Hepatocyte (in vitro differentiated cells): ENCODE results near the gene PRKCZ. TPM values are rescaled to one million over a fixed set of nuclear protein-coding genes. Genes with fewer than 3 reads are reported as not detected.

Source experiments
- DNase-seq: peaks from one replicate; pipeline ENCODE4 v3.0.0-alpha.2; 2016; ENCODE audit warnings: low spot score
- H2AFZ ChIP-seq: fragments of 200-600 bp; sonication (generic); 2 replicates; pipeline ENCODE4 v1.6.0; 2016; ENCODE audit warnings: antibody characterized with exemption, mild to moderate bottlenecking
- H3K27ac ChIP-seq: fragments of 200-600 bp; sonication (generic); 2 replicates; pipeline ENCODE4 v1.5.1; 2016; ENCODE audit warnings: mild to moderate bottlenecking
- H3K27me3 ChIP-seq: fragments of 200-600 bp; sonication (generic); 2 replicates; pipeline ENCODE4 v1.6.1; 2016
- H3K36me3 ChIP-seq: fragments of 200-600 bp; sonication (generic); replicated peaks from 2 replicates; pipeline ENCODE4 v1.5.1; 2016; ENCODE audit warnings: low read depth; ENCODE audit not compliant: insufficient read depth
- H3K4me1 ChIP-seq: fragments of 200-600 bp; sonication (generic); 2 replicates; pipeline ENCODE4 v1.5.1; 2016; ENCODE audit warnings: mild to moderate bottlenecking, moderate library complexity; ENCODE audit not compliant: insufficient read depth
- H3K4me2 ChIP-seq: fragments of 200-600 bp; sonication (generic); 2 replicates; pipeline ENCODE4 v1.6.0; 2016
- H3K4me3 ChIP-seq: fragments of 200-600 bp; sonication (generic); 2 replicates; pipeline ENCODE4 v1.5.1; 2016; ENCODE audit warnings: mild to moderate bottlenecking
- H3K79me2 ChIP-seq: fragments of 200-600 bp; sonication (generic); 2 replicates; pipeline ENCODE4 v1.6.0; 2017; ENCODE audit warnings: mild to moderate bottlenecking
- H3K9me2 ChIP-seq: fragments of 200-600 bp; sonication (generic); replicated peaks from 2 replicates; pipeline ENCODE4 v1.6.0; 2017; ENCODE audit warnings: mild to moderate bottlenecking; ENCODE audit not compliant: insufficient read depth
- H3K9me3 ChIP-seq: fragments of 200-600 bp; sonication (generic); 2 replicates; pipeline ENCODE4 v1.5.1; 2016; ENCODE audit warnings: low read depth, mild to moderate bottlenecking
- H4K20me1 ChIP-seq: fragments of 200-600 bp; sonication (generic); 2 replicates; pipeline ENCODE4 v1.6.0; 2016; ENCODE audit warnings: mild to moderate bottlenecking; ENCODE audit not compliant: insufficient read depth, poor library complexity, severe bottlenecking
- CTCF ChIP-seq: fragments of 200-600 bp; sonication (generic); IDR thresholded peaks from 2 replicates; pipeline ENCODE4 v1.5.1; 2016; ENCODE audit warnings: antibody characterized with exemption, mild to moderate bottlenecking; ENCODE audit not compliant: poor library complexity
- EZH2 ChIP-seq: fragments of 200-600 bp; sonication (generic); IDR thresholded peaks from 2 replicates; pipeline ENCODE4 v1.6.1; 2016; ENCODE audit warnings: antibody characterized with exemption, mild to moderate bottlenecking, borderline replicate concordance
- EZH2phosphoT487 ChIP-seq: fragments of 200-600 bp; sonication (generic); IDR thresholded peaks from one replicate; pipeline ENCODE4 v1.6.1; 2018; ENCODE audit warnings: antibody characterized with exemption, mild to moderate bottlenecking, low read depth, moderate library complexity; ENCODE audit not compliant: unreplicated experiment, severe bottlenecking
- WGBS: methylation state at CpG from one replicate; pipeline ENCODE4 v1.1.6; 2016; ENCODE audit warnings: low lambda C conversion rate; ENCODE audit errors: missing lambda C conversion rate; 5-methylcytosine and 5-hydroxymethylcytosine counted together
- polyA plus RNA-seq: library from polyadenylated mRNA; unstranded; fragments of >200 nt; fragmentation: Nextera tagmentation; extraction: Ambion mirVana; gene quantifications from 2 replicates; pipeline ENCODE4 v1.2.1, GENCODE V29; 2016
- total RNA-seq: library from RNA; depleted of rRNA; stranded (reverse); fragments of >200 nt; gene quantifications from 2 replicates; pipeline ENCODE4 v1.2.3, GENCODE V29; 2014

The PRKCZ gene
- total and polyA plus RNA-seq, 2 experiments from 2014 or later: 41.0 to 52.3 TPM

GRCh38 chr1:2196901-2197638 is 146.9 kb downstream of the PRKCZ start:
- Histone ChIP-seq H3K27ac (no peak overlapping the region), H3K79me2 (peaks cover 42% of the 10 kb centered on the region), H3K9me3 (no peaks in the 10 kb centered on the region), H3K4me1 (peaks cover 42% of the 10 kb centered on the region), H3K36me3 (no peaks in the 10 kb centered on the region), H3K4me2 (no peak overlapping the region), H3K27me3 (no peaks in the 10 kb centered on the region), H2AFZ (no peak overlapping the region), H3K9me2 (no peaks in the 10 kb centered on the region), H3K4me3 (no peak overlapping the region), H4K20me1 (no peaks in the 10 kb centered on the region)
- WGBS: 89% methylated on average over 17 of the region's 17 CpGs
- no peak for DNase-seq
- TF ChIP-seq EZH2 (no peak), CTCF (no peak), EZH2phosphoT487 (no peak)

- H3K79me2 ChIP-seq: peaks cover 35% of the 10 kb centered on the region
- no peak for DNase-seq
- no peaks in the 10 kb centered on the region for H4K20me1 ChIP-seq
- no peaks in the 10 kb centered on the region for H3K27me3 ChIP-seq
- H3K4me3 ChIP-seq: no peak overlapping the region
- H3K9me3 ChIP-seq: no peaks in the 10 kb centered on the region
- H3K27ac ChIP-seq: no peak overlapping the region
- no peaks in the 10 kb centered on the region for H3K9me2 ChIP-seq
- TF ChIP-seq CTCF (no peak), EZH2phosphoT487 (no peak), EZH2 (no peak)
- H3K4me1 ChIP-seq: peaks cover 36% of the 10 kb centered on the region
- H3K36me3 ChIP-seq: no peaks in the 10 kb centered on the region
- WGBS: 93% methylated on average over 10 of the region's 10 CpGs
- H3K4me2 ChIP-seq: no peak overlapping the region
- no peak overlapping the region for H2AFZ ChIP-seq
These were observed 147.5 kb downstream of the PRKCZ start for GRCh38 chr1:2197707-2198165.

GRCh38 chr1:2198571-2198970 is 148.4 kb downstream of the PRKCZ start:
- 88% methylated on average over 11 of the region's 11 CpGs for WGBS
- no peaks in the 10 kb centered on the region for H3K9me3 ChIP-seq
- TF ChIP-seq CTCF (no peak), EZH2phosphoT487 (no peak), EZH2 (no peak)
- H4K20me1 ChIP-seq: no peaks in the 10 kb centered on the region
- peak overlapping the region; percentile 56 for H3K27ac ChIP-seq
- no peak for DNase-seq
- no peaks in the 10 kb centered on the region for H3K9me2 ChIP-seq
- no peaks in the 10 kb centered on the region for H3K36me3 ChIP-seq
- no peak overlapping the region for H3K4me3 ChIP-seq
- H3K4me2 ChIP-seq: no peak overlapping the region
- H3K79me2 ChIP-seq: peaks cover 27% of the 10 kb centered on the region
- H3K27me3 ChIP-seq: no peaks in the 10 kb centered on the region
- no peak overlapping the region for H2AFZ ChIP-seq
- peaks cover 27% of the 10 kb centered on the region for H3K4me1 ChIP-seq
